Activated T-cell treated with anti-CD3 and anti-CD28 coated beads, Interleukin-2, amount 50 U/mL, for 72 hours (primary cell): Measurements from ENCODE around the gene GPC6. TPM values are rescaled to one million over a fixed set of nuclear protein-coding genes. Genes with fewer than 3 reads are reported as not detected.
"Not testable (repeated sequence)": the region's sequence is repeated elsewhere in the genome, so short reads cannot be mapped to it uniquely, and the experiment has no call there.

ENCODE experiments used
- ATAC-seq, 2 donors: fragments of 150-1000 bp; cut with Tn5 transposase; replicated peaks in 1 of 2; 2 replicates each; pipeline ENCODE4 v1.10.0; 2021; ENCODE audit warnings: moderate library complexity in 2 of 2, mild to moderate bottlenecking in 1 of 2
- DNase-seq, 2 donors: peaks; one replicate each; pipeline ENCODE4 v3.0.0; 2021 to 2022; ENCODE audit warnings: mixed read lengths in 1 of 2
- H3K27ac Mint-ChIP-seq: one replicate; pipeline ENCODE4 v1.8.0; 2022; ENCODE audit warnings: mild to moderate bottlenecking, moderate library complexity, mixed read lengths
- H3K27me3 Mint-ChIP-seq: one replicate; pipeline ENCODE4 v1.8.0; 2022; ENCODE audit warnings: low read depth, mixed read lengths
- H3K36me3 Mint-ChIP-seq, 2 donors: one replicate each; pipeline ENCODE4 v1.8.0; 2022; ENCODE audit warnings: mixed read lengths in 2 of 2, mild to moderate bottlenecking in 1 of 2; ENCODE audit not compliant: insufficient read depth in 2 of 2
- H3K4me1 Mint-ChIP-seq: one replicate; pipeline ENCODE4 v1.8.0; 2022; ENCODE audit warnings: low read depth, mixed read lengths
- H3K4me3 Mint-ChIP-seq, 2 donors: one replicate each; pipeline ENCODE4 v1.8.0; 2022; ENCODE audit warnings: mild to moderate bottlenecking in 2 of 2, mixed read lengths in 2 of 2, moderate library complexity in 2 of 2
- H3K9me3 Mint-ChIP-seq, 2 donors: one replicate each; pipeline ENCODE4 v1.8.0; 2022; ENCODE audit warnings: mixed read lengths in 2 of 2
- total RNA-seq, 2 donors: library from RNA; stranded (reverse); gene quantifications; one replicate each; pipeline ENCODE4 v1.2.3, GENCODE V29; 2022

GPC6 gene
- total RNA-seq, 2 donors from 2014 or later = not detected

DNA sequence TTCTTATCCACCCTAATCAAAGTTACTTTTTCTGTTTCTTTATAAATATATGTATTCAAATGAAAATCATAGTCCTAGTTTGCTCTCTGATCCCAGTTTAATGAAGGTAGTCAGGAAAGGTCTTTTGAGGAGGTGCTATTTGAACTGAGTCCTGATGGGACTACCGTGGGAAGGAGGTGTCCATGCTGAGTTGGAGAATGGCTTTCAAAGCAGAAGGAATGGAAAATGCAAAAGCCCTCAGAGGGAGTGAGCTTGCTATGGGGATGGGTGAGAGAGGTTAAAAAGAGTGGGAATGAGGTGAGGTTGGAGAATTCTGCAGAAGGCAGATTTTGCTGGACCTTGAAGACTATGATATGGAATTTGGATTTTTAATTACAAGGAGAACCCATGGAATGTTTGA lies 193.6 kb downstream of the GPC6 start:
- Mint-ChIP-seq H3K27ac (no peak overlapping the region), H3K36me3 (no peaks in the 10 kb centered on the region), H3K4me1 (no peaks in the 10 kb centered on the region), H3K9me3 (no peaks in the 10 kb centered on the region), H3K27me3 (no peaks in the 10 kb centered on the region), H3K4me3 (no peak overlapping the region)
- ATAC-seq = no peak
- no peak for DNase-seq

DNA sequence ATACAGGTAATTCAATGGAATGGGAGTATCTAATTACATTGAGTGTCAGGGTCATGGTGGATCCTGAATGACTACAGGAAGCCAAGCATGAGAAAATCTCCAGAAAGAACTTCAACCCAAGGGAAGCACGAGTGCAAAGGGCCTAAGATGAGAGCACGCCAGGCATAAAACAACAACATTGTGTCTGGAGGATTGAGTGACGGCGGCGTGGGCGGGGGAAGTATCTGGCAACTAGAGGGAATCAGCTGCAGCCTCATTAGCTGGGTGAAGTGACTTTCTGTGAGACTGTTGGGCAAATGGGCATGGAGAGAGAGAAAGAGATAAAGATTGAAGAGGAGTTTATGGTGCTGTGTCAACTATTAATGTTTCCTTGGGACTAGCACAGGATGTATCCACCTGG lies 194.3 kb downstream of the GPC6 start:
- no peaks in the 10 kb centered on the region for H3K27me3 Mint-ChIP-seq
- H3K9me3 Mint-ChIP-seq = no peaks in the 10 kb centered on the region
- H3K36me3 Mint-ChIP-seq = no peaks in the 10 kb centered on the region
- ATAC-seq = no peak
- H3K4me1 Mint-ChIP-seq = no peaks in the 10 kb centered on the region
- DNase-seq = no peak
- no peak overlapping the region for H3K4me3 Mint-ChIP-seq
- no peak overlapping the region for H3K27ac Mint-ChIP-seq

GRCh38 chr13:93422980-93423543 lies 196.5 kb downstream of the GPC6 start:
- H3K27ac Mint-ChIP-seq = no peak overlapping the region
- no peak for ATAC-seq
- no peaks in the 10 kb centered on the region for H3K27me3 Mint-ChIP-seq
- no peaks in the 10 kb centered on the region for H3K36me3 Mint-ChIP-seq
- H3K9me3 Mint-ChIP-seq = peaks cover 0 to 2% of the 10 kb centered on the region in 2 donors
- DNase-seq = no peak
- no peak overlapping the region for H3K4me3 Mint-ChIP-seq
- no peaks in the 10 kb centered on the region for H3K4me1 Mint-ChIP-seq

- Mint-ChIP-seq H3K9me3 (peaks cover 0 to 2% of the 10 kb centered on the region in 2 donors), H3K27ac (no peak overlapping the region), H3K27me3 (no peaks in the 10 kb centered on the region), H3K4me3 (no peak overlapping the region), H3K4me1 (no peaks in the 10 kb centered on the region), H3K36me3 (no peaks in the 10 kb centered on the region)
- ATAC-seq = no peak
- DNase-seq = no peak
Observed at GRCh38 chr13:93425411-93425810, 198.8 kb downstream of the GPC6 start.

DNA sequence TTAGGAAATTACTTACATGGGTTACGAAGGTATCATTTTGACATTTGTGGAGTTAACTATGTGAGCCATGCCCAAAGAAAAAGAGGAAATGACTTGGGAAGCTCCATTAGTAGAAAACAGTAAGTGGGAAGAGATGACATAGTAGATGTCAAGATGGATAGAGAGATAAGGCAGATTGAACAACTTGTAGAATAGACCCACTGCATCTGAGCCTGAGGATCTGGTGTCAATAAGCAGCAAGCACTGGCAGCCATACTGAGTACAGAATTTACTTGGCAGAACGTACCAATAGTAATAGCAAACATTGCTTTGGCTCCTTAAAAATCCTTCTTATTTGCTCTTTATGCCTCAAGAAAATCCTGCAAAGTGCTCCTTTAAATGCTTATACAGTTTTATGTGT lies 203.8 kb downstream of the GPC6 start:
- H3K4me1 Mint-ChIP-seq = no peaks in the 10 kb centered on the region
- no peak for DNase-seq
- ATAC-seq = no peak
- H3K36me3 Mint-ChIP-seq = no peaks in the 10 kb centered on the region
- no peak overlapping the region for H3K4me3 Mint-ChIP-seq
- no peaks in the 10 kb centered on the region for H3K27me3 Mint-ChIP-seq
- peaks cover 0 to 2% of the 10 kb centered on the region in 2 donors for H3K9me3 Mint-ChIP-seq
- no peak overlapping the region for H3K27ac Mint-ChIP-seq

- no peak for ATAC-seq
- Mint-ChIP-seq H3K27ac (no peak overlapping the region), H3K36me3 (no peaks in the 10 kb centered on the region), H3K4me3 (no peak overlapping the region), H3K27me3 (no peaks in the 10 kb centered on the region), H3K4me1 (no peaks in the 10 kb centered on the region), H3K9me3 (peaks cover 4 to 5% of the 10 kb centered on the region in 2 donors)
- no peak for DNase-seq
Observed at GRCh38 chr13:93435651-93436050, 209.0 kb downstream of the GPC6 start.

- Mint-ChIP-seq H3K4me1 (no peaks in the 10 kb centered on the region), H3K27me3 (no peaks in the 10 kb centered on the region), H3K36me3 (no peaks in the 10 kb centered on the region), H3K27ac (no peak overlapping the region), H3K4me3 (no peak overlapping the region), H3K9me3 (peaks cover 4 to 7% of the 10 kb centered on the region in 2 donors)
- ATAC-seq = no peak
- DNase-seq = no peak
Observed at GRCh38 chr13:93437081-93437480, 210.5 kb downstream of the GPC6 start.

- no peak overlapping the region for H3K4me3 Mint-ChIP-seq
- H3K9me3 Mint-ChIP-seq = peaks cover 0 to 3% of the 10 kb centered on the region in 2 donors
- no peak for DNase-seq
- no peaks in the 10 kb centered on the region for H3K4me1 Mint-ChIP-seq
- no peaks in the 10 kb centered on the region for H3K36me3 Mint-ChIP-seq
- no peaks in the 10 kb centered on the region for H3K27me3 Mint-ChIP-seq
- H3K27ac Mint-ChIP-seq = no peak overlapping the region
- no peak for ATAC-seq
Observed at GRCh38 chr13:93446238-93446637, 219.6 kb downstream of the GPC6 start.

DNA sequence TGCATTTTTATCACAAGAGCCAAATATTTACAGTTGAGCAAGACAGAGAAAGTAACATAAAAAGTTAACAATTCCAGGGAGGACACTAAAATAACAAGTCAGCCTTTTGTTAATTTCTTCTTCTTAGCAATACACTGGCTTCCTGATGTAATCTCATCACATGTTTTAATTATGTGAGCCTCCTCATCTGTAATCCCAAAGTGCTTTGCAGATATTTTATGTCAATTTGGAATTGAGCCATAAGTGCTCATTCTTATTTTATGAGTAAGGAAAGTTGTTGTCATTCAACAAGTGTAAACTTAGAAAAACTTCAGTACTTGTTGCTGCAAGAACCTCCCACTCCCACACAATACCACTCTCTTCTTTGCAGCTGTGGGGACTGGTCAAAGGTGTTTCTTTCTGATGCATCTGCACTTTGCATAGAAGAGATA lies 223.6 kb downstream of the GPC6 start:
- Mint-ChIP-seq H3K4me1 (no peaks in the 10 kb centered on the region), H3K27ac (no peak overlapping the region), H3K27me3 (no peaks in the 10 kb centered on the region), H3K36me3 (no peaks in the 10 kb centered on the region), H3K4me3 (no peak overlapping the region), H3K9me3 (no peaks in the 10 kb centered on the region)
- ATAC-seq (no peak), DNase-seq (no peak)

- no peak overlapping the region for H3K4me3 Mint-ChIP-seq
- H3K36me3 Mint-ChIP-seq = no peaks in the 10 kb centered on the region
- no peak overlapping the region for H3K27ac Mint-ChIP-seq
- ATAC-seq = no peak
- H3K27me3 Mint-ChIP-seq = no peaks in the 10 kb centered on the region
- DNase-seq = no peak
- H3K4me1 Mint-ChIP-seq = no peaks in the 10 kb centered on the region
- no peaks in the 10 kb centered on the region for H3K9me3 Mint-ChIP-seq
Observed at GRCh38 chr13:93450761-93451160, 224.2 kb downstream of the GPC6 start.

- ATAC-seq, H3K4me1 Mint-ChIP-seq, H3K9me3 Mint-ChIP-seq, H3K4me3 Mint-ChIP-seq, H3K36me3 Mint-ChIP-seq, H3K27me3 Mint-ChIP-seq, H3K27ac Mint-ChIP-seq, DNase-seq: not testable (repeated sequence)
Observed at GRCh38 chr13:93454676-93455235, 228.1 kb downstream of the GPC6 start.

- no peak for DNase-seq
- Mint-ChIP-seq H3K27me3 (no peaks in the 10 kb centered on the region), H3K4me3 (no peak overlapping the region), H3K4me1 (no peaks in the 10 kb centered on the region), H3K36me3 (no peaks in the 10 kb centered on the region), H3K27ac (no peak overlapping the region), H3K9me3 (no peaks in the 10 kb centered on the region)
- no peak for ATAC-seq
Observed at GRCh38 chr13:93455861-93456260, 229.3 kb downstream of the GPC6 start.

GRCh38 chr13:93460005-93460404 lies 233.4 kb downstream of the GPC6 start:
- DNase-seq (no peak), ATAC-seq (no peak)
- peaks cover 4% of the 10 kb centered on the region in 2 donors for H3K9me3 Mint-ChIP-seq
- H3K4me3 Mint-ChIP-seq = no peak overlapping the region
- no peaks in the 10 kb centered on the region for H3K27me3 Mint-ChIP-seq
- no peaks in the 10 kb centered on the region for H3K36me3 Mint-ChIP-seq
- H3K27ac Mint-ChIP-seq = no peak overlapping the region
- no peaks in the 10 kb centered on the region for H3K4me1 Mint-ChIP-seq

DNA sequence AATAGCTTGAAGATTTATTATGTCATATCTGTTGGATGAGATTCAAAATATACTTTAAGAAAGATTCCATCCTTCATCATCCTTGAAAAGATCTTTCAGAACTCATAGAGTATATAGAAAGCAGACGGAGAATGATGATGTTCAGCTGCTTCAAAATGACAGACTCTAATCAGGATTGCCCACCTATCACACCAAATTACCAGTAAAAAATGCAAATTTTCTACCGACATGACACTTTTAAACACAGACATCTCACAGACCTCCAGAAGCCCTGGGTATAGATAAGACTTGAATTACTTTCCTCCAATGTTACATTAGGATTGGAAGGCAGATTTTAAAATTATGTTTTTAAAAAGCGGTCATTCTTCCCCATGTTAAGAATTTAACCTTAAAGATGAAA lies 235.5 kb downstream of the GPC6 start:
- Mint-ChIP-seq H3K36me3 (no peaks in the 10 kb centered on the region), H3K9me3 (peaks cover 4 to 7% of the 10 kb centered on the region in 2 donors), H3K27me3 (no peaks in the 10 kb centered on the region), H3K27ac (no peak overlapping the region), H3K4me3 (no peak overlapping the region), H3K4me1 (no peaks in the 10 kb centered on the region)
- ATAC-seq = no peak
- no peak for DNase-seq
